ENCODE results near the gene IFRD2.
"Not testable (repeated sequence)": the region's sequence is repeated elsewhere in the genome, so short reads cannot be mapped to it uniquely, and the experiment has no call there.

IFRD2 gene

GRCh38 chr3:50279255-50280016 lies 12.8 kb downstream of the IFRD2 start:
- DNase-seq, result no peak

- DNase-seq, result no peak
These were observed 13.4 kb downstream of the IFRD2 start, which contains the start of gene LSMEM2 for GRCh38 chr3:50278880-50279224. TSS of gene LSMEM2 (plus strand) at chr3:50279087. CDS start at chr3:50279114, 27 bp downstream.

- no peak for DNase-seq
These were observed 13.9 kb downstream of the IFRD2 start for GRCh38 chr3:50278123-50278879.

- no peak for DNase-seq
These were observed 15.5 kb downstream of the IFRD2 start for GRCh38 chr3:50276762-50277101.

GRCh38 chr3:50275996-50276761 lies 16.1 kb downstream of the IFRD2 start:
- peak; percentile 73 for DNase-seq

- DNase-seq, result no peak
These were observed 16.9 kb downstream of the IFRD2 start for GRCh38 chr3:50275141-50275995.

- DNase-seq, result peak; percentile 90
These were observed 17.7 kb downstream of the IFRD2 start for GRCh38 chr3:50274371-50275104.

GRCh38 chr3:50273689-50274065 lies 18.6 kb downstream of the IFRD2 start:
- no peak for DNase-seq

GRCh38 chr3:50272911-50273688 lies 19.1 kb downstream of the IFRD2 start:
- peak; percentile 96 for DNase-seq

GRCh38 chr3:50272538-50272910 lies 19.7 kb downstream of the IFRD2 start:
- not testable (repeated sequence) for DNase-seq

GRCh38 chr3:50271314-50271936 lies 20.8 kb downstream of the IFRD2 start:
- DNase-seq, result no peak

GRCh38 chr3:50270422-50271224 lies 21.6 kb downstream of the IFRD2 start:
- no peak for DNase-seq

- DNase-seq, result no peak
These were observed 22.2 kb downstream of the IFRD2 start for GRCh38 chr3:50269977-50270413.

- DNase-seq, result no peak
These were observed 22.8 kb downstream of the IFRD2 start for GRCh38 chr3:50269460-50269859.

- no peak for DNase-seq
These were observed 23.4 kb downstream of the IFRD2 start, which contains the start of gene SEMA3B for GRCh38 chr3:50268703-50269451. TSS of gene SEMA3B (plus strand) at chr3:50269147. CDS start at chr3:50269241, 94 bp downstream.

- DNase-seq, result no peak
These were observed 24.0 kb downstream of the IFRD2 start for GRCh38 chr3:50268276-50268675.

- no peak for DNase-seq
These were observed 24.8 kb downstream of the IFRD2 start for GRCh38 chr3:50267280-50267913.

GRCh38 chr3:50266836-50267235 lies 25.4 kb downstream of the IFRD2 start:
- DNase-seq, result no peak
